OCI-LY3 (cell line): ENCODE measurements around the gene VGLL1.

Experiments
- H2AFZ ChIP-seq: fragments of 200-600, 300-600 bp; shearing (Covaris generic); 2 replicates; pipeline ENCODE4 v1.6.0; 2014; ENCODE audit warnings: antibody characterized with exemption, low read depth, low read length
- H3K27ac ChIP-seq: fragments of 200-600, 300-600 bp; sonication (generic); 2 replicates; pipeline ENCODE4 v1.5.1; 2014; ENCODE audit warnings: mild to moderate bottlenecking, low read length, moderate library complexity, mixed read lengths
- H3K27me3 ChIP-seq: fragments of 200-600, 300-600 bp; sonication (generic); 2 replicates; pipeline ENCODE4 v1.6.1; 2014; ENCODE audit warnings: low read depth, low read length, mixed read lengths
- H3K36me3 ChIP-seq: fragments of 200-600, 300-600 bp; sonication (generic); replicated peaks from 2 replicates; pipeline ENCODE3; 2014; ENCODE audit warnings: low read depth, low read length, mixed read lengths
- H3K4me1 ChIP-seq: fragments of 300-600, 200-600 bp; sonication (generic); 2 replicates; pipeline ENCODE4 v1.6.1; 2014; ENCODE audit warnings: low read length, mixed read lengths
- H3K4me2 ChIP-seq: fragments of 200-600, 300-600 bp; sonication (generic); 2 replicates; pipeline ENCODE4 v1.6.1; 2014; ENCODE audit warnings: low read length, mixed read lengths
- H3K4me3 ChIP-seq: fragments of 300-600, 200-600 bp; sonication (generic); 2 replicates; pipeline ENCODE4 v1.5.1; 2014; ENCODE audit warnings: antibody characterized with exemption, mild to moderate bottlenecking, low read length, moderate library complexity
- H3K79me2 ChIP-seq: fragments of 300-600, 200-600 bp; shearing (Covaris generic); 2 replicates; pipeline ENCODE4 v1.6.1; 2014; ENCODE audit warnings: mild to moderate bottlenecking, low read length, mixed read lengths
- H3K9ac ChIP-seq: fragments of 300-600, 200-600 bp; shearing (Covaris generic); 2 replicates; pipeline ENCODE4 v1.6.0; 2014; ENCODE audit warnings: mild to moderate bottlenecking, low read length, moderate library complexity
- H3K9me3 ChIP-seq: fragments of 200-600, 300-600 bp; shearing (Covaris generic); 2 replicates; pipeline ENCODE4 v1.6.1; 2014; ENCODE audit warnings: low read length, mixed read lengths; ENCODE audit not compliant: insufficient read depth
- H4K20me1 ChIP-seq: fragments of 200-600, 300-600 bp; sonication (generic); 2 replicates; pipeline ENCODE4 v1.6.1; 2016; ENCODE audit warnings: low read length, mixed read lengths; ENCODE audit not compliant: insufficient read depth
- CTCF ChIP-seq: fragments of 200-600, 300-600 bp; sonication (generic); IDR thresholded peaks from 2 replicates; pipeline ENCODE4 v1.5.1; 2014; ENCODE audit warnings: antibody characterized with exemption, low read length, low read depth
- EZH2phosphoT487 ChIP-seq: fragments of 200-600 bp; shearing (Covaris generic); IDR thresholded peaks from 2 replicates; pipeline ENCODE4 v1.6.1; 2018; ENCODE audit warnings: antibody characterized with exemption, mixed run types, low read depth

VGLL1 gene

GRCh38 chrX:136584545-136584944 lies 52.5 kb downstream of the VGLL1 start:
- Histone ChIP-seq H2AFZ (no peak overlapping the region; the same call in 1 of the 2 replicates), H3K27me3 (no peaks in the 10 kb centered on the region), H3K79me2 (no peaks in the 10 kb centered on the region), H4K20me1 (no peaks in the 10 kb centered on the region), H3K4me2 (peak overlapping the region; percentile 64; the same call in 1 of the 2 replicates), H3K9me3 (no peaks in the 10 kb centered on the region), H3K9ac (no peak overlapping the region), H3K4me3 (no peak overlapping the region), H3K36me3 (no peaks in the 10 kb centered on the region), H3K4me1 (peaks cover 29% of the 10 kb centered on the region), H3K27ac (no peak overlapping the region)
- TF ChIP-seq CTCF (no peak), EZH2phosphoT487 (no peak)

- Histone ChIP-seq H3K27ac (no peak overlapping the region), H3K4me2 (peak overlapping the region; percentile 64), H3K4me3 (peak overlapping the region; percentile 30; the same call in 1 of the 2 replicates), H3K4me1 (peaks cover 29% of the 10 kb centered on the region), H3K9me3 (no peaks in the 10 kb centered on the region), H3K36me3 (no peaks in the 10 kb centered on the region), H2AFZ (peak overlapping the region; percentile 70), H3K9ac (no peak overlapping the region), H3K27me3 (no peaks in the 10 kb centered on the region), H3K79me2 (no peaks in the 10 kb centered on the region), H4K20me1 (no peaks in the 10 kb centered on the region)
- no peak for TF ChIP-seq CTCF
- TF ChIP-seq EZH2phosphoT487, result no peak
These were observed 53.2 kb downstream of the VGLL1 start for GRCh38 chrX:136585262-136585661.

- Histone ChIP-seq H3K4me2 (peak overlapping the region; percentile 64; the same call in 1 of the 2 replicates), H3K9ac (no peak overlapping the region)
- no peak for TF ChIP-seq EZH2phosphoT487
- TF ChIP-seq CTCF, result no peak
These were observed 53.9 kb downstream of the VGLL1 start for GRCh38 chrX:136585960-136586359.

GRCh38 chrX:136586386-136586785 lies 54.4 kb downstream of the VGLL1 start:
- Histone ChIP-seq H3K4me3 (no peak overlapping the region), H3K79me2 (no peaks in the 10 kb centered on the region), H3K27me3 (no peaks in the 10 kb centered on the region), H3K9me3 (no peaks in the 10 kb centered on the region), H3K4me1 (peaks cover 29% of the 10 kb centered on the region), H3K9ac (no peak overlapping the region), H2AFZ (no peak overlapping the region), H4K20me1 (no peaks in the 10 kb centered on the region), H3K4me2 (no peak overlapping the region), H3K36me3 (no peaks in the 10 kb centered on the region), H3K27ac (no peak overlapping the region)
- TF ChIP-seq CTCF (no peak), EZH2phosphoT487 (no peak)

More at GRCh38 chrX:136585960-136586359, 53.9 kb downstream of the VGLL1 start:
- Histone ChIP-seq H3K36me3 (no peaks in the 10 kb centered on the region), H4K20me1 (no peaks in the 10 kb centered on the region), H3K4me1 (peaks cover 29% of the 10 kb centered on the region), H3K9me3 (no peaks in the 10 kb centered on the region), H3K79me2 (no peaks in the 10 kb centered on the region), H3K27ac (no peak overlapping the region), H3K4me3 (no peak overlapping the region), H2AFZ (no peak overlapping the region), H3K27me3 (no peaks in the 10 kb centered on the region)
